HG03521 (cell line): ENCODE measurements around the gene ZC3H4.
"Not testable (repeated sequence)": the region's sequence is repeated elsewhere in the genome, so short reads cannot be mapped to it uniquely, and the experiment has no call there.

Experiments
- ATAC-seq: cut with Tn5 transposase; IDR thresholded peaks from one replicate; pipeline ENCODE4 v1.9.1; 2021; ENCODE audit warnings: mild to moderate bottlenecking, moderate library complexity; ENCODE audit not compliant: unreplicated experiment

ZC3H4 gene

DNA sequence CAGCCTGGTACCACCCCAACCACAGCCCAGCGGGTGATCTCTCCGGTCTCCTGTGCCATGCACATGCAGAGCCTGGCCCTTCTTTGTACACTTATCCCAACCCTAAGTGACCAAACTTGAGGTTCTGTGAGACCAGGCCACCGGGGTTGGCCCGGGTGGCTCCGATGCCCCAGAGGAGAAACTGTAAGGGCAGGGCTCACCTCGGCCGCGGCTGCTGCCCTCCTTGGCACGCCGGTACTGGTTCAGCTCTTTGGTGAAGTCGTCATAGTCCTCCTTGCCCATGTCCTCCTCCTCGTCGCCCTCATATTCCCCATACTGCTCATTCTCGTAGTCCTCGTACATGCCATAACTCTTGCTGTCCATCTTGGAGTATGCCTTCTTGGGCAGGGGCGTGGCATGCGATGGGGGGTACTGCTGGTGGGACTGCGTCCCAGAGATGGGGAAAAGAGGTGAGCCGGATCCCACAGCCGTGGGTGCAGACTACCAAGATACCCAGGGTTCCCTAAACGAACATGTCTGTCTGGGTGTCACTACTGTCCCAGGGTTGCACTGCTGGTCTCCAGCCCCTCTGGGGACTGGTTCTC lies 23.7 kb downstream of the ZC3H4 start:
- no peak for ATAC-seq

GRCh38 chr19:47086280-47086679 lies 27.3 kb downstream of the ZC3H4 start:
- no peak for ATAC-seq

- ATAC-seq = no peak
Measured at GRCh38 chr19:47084879-47085439, 28.6 kb downstream of the ZC3H4 start.

GRCh38 chr19:47082493-47082892 lies 31.1 kb downstream of the ZC3H4 start:
- ATAC-seq = no peak

DNA sequence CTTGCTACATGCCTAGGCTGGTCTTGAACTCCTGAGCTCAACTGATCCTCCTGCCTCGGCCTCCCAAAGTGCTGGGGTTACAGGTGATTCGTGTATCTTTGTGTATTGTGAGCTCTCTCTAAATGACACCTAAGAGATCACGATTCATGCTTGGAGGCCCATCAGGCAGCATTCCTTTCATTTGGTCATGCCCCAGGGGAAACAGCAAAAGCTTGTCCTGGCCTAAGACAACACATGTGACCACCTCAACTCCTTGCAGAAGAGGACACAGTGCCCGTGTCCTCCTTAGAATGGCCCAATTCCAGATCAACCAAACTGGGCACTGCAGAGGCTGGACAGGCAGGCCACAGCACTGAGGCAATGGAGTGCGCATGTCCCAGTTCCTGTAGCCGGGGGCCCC lies 32.5 kb downstream of the ZC3H4 start:
- no peak for ATAC-seq

DNA sequence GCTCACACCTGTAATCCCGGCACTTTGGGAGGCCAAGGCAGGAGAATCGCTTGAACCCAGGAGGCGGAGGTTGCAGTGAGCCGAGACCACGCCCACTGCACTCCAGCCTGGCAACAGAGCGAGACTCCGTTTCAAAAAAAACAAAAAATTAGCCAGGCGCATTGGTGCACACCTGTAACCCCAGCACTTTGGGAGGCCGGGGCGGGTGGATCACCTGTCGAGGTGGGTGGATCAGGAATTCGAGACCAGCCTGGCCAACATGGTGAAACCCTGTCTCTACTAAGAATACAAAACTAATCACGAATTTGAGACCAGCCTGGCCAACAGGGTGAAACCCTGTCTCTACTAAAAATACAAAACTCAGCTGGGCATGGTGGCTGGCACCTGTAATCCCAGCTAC lies 35.2 kb downstream of the ZC3H4 start:
- ATAC-seq = not testable (repeated sequence)

- ATAC-seq = no peak
Measured at GRCh38 chr19:47075941-47076340, 37.6 kb downstream of the ZC3H4 start.

DNA sequence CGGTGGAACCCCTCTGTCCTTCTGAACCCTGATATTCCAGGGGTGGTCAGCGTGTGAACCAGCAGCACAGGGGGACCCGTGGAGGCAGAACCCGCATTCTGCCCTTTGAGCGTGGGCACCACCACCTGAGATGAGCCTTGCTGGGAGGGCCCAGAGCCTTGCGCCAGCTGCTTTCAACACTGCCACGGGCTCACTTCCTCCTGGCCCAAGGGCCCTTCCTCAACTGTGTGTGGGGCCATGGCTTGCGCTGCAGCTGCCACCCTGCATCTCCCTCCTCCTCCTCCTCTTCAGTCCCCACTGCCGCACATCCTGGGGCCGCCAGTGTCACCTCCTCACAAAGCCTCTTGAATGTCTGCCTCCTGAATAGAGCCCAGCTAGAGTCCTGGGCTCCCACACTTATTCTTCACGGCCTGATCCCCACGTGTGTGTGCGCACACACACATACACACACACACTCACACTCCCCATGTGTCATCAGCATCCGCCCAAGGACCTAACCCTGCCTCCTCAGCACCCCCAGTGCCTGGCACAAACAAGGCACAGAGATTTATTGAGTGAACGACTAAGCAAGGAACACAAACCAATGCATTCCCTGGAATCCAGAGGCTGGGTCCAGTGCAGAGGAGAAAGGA lies 38.3 kb downstream of the ZC3H4 start:
- ATAC-seq = no peak

DNA sequence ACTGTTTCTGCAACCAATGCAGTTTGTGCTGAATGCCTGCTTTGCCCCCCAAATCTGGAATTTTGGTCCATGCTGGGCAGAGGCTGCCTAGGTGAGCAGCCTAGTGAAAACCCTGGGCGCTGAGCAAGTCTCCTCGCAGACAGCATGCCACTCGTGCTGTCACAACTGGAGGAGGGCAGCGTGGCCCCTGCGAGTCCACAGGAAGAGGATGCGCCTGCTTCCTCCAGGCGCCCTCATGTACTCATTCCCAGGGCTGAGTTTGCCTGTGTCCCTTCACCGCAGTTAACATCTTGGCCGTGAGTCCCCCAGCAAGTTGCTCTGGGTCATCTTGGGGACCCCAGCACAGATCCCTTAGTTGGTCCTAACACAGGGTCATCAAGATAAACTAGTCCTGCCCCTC lies 39.0 kb downstream of the ZC3H4 start:
- ATAC-seq = no peak

DNA sequence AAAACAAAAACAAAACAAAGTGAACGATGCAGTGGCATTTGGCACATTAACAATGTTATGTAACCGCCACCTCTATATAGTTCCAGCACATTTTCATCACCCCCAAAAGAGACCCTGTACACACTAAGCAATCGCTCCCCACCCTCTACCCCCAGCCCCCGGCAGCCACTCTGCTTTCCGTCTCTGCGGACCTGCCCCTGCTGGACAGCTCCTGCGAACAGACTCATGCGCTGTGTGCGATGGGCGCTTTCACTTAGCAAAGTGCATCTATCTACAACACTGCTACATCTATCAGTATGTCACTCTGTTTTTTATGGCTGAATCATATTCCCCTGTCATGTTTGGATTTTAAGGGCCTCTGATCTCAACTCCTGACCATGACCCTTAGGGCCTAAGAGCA lies 40.0 kb downstream of the ZC3H4 start:
- ATAC-seq = no peak

DNA sequence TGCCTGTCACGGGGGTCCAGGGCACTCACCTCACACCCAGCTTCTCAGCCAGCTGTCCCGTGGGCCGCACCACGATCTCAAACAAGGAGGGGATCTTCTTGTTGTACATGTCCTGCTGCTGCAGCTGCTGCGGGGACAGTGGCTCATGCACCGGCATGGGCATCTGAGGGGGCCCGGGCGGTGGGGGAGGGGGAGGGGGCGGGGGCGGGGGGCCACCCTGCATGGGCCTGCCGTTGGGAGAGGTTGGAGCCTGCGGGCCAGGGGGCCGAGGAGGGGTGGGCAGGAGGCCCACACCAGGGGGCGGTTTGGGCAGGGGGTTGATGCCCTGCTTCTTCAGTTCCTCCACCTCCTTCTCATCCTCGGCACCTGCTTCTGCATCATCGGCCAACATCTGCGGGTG lies 41.3 kb downstream of the ZC3H4 start:
- ATAC-seq = no peak

DNA sequence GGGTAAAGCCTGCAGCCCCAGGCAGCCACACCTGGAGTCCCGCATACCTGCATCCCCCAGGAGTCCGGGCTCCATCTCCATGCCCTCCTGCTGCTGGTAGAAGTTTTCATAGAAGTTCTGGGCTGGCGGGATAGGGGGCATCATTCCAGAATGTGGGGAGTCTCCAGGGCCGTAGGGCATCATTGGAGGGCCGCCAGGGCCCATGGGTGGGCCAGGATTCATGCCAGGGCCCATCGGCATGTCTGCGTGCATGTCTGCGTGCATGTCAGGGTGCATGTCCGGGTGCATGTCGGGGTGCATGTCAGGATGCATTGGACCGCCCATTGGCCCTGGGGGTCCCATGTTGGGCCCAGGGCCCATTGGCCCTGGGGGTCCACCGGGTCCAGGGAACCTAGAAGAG lies 41.8 kb downstream of the ZC3H4 start:
- no peak for ATAC-seq

DNA sequence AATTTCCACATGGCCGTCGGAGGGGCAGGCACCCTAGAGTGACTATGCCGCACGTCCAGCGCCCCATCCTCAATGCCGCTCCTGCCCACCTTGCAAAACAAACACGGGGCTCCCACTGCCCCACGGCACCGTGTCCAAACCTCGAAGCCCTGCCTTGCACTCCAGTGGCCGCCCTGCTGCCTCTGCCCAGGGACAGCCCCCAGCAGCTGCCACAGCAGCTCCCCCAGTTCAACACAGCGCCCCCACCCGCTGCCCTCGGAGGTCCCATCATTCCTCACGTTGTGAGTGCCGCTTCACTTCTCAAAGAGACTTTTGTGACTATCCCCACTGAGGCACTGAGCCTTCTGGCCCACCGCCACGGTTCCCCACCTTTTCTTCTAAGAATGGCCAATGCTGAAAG lies 42.8 kb downstream of the ZC3H4 start:
- no peak for ATAC-seq

GRCh38 chr19:47069795-47070194 lies 43.8 kb downstream of the ZC3H4 start:
- ATAC-seq = no peak

- no peak for ATAC-seq
Measured at GRCh38 chr19:47068876-47069406, 44.6 kb downstream of the ZC3H4 start.

DNA sequence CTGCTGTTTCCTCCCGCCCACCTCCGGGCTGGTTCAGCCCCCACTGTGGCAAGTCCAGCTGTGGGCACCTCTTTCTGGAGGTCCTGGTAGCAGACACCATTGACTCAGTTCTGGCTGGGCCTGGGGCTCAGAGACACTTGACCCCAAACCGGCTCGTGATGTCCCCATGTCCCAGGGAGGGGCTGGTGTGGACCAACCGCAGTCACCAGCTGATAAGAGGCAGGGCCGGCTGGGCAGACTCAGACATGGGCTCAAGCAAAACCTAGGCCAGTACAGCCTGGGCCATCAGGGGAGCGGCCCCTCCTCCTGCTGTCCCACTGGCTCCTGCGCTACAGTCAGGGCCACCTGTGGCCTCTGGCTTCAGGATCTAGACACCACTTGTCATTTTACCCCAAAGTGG lies 45.3 kb downstream of the ZC3H4 start:
- no peak for ATAC-seq

- ATAC-seq = no peak
Measured at GRCh38 chr19:47067215-47067847, 46.2 kb downstream of the ZC3H4 start.

- no peak for ATAC-seq
Measured at GRCh38 chr19:47066376-47067214, 47.0 kb downstream of the ZC3H4 start.

DNA sequence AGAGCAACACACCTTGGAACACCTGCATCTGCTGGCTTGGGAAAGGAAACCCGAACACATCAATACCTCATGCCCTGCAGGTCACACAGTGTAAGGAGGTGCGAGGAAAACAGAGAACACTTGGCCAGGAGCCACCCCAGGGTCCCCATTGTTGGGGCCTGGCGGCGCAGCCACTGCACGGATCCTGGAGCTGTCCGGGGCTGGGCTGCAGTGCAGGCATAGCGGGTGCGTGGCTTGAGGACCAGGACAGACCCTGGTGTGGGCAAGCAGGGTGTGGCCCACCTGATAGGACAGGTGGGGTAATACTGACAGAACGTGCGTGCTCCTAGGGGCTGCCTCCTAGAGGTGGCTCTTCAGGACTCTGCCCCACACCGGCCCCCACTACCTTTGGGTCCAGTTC lies 48.3 kb downstream of the ZC3H4 start:
- no peak for ATAC-seq

DNA sequence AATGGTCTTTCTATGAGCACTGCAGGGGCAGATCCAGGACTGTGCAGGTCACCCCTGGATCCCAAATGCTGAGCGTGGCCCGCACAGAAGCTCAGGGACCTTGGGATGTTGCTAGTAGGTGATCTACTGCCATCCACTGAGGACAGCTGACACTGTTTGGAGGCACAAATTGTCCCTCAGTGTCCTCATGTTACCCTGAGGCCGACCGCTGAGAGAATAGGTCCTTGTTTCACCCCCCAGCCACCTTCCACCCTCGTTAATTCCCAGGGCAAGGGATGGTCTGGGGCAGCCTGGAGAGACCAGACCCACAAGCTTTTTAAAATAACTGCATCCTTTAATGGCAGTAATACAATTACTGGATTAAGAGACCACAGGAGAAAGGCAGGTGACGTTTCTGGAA lies 49.7 kb downstream of the ZC3H4 start:
- no peak for ATAC-seq

DNA sequence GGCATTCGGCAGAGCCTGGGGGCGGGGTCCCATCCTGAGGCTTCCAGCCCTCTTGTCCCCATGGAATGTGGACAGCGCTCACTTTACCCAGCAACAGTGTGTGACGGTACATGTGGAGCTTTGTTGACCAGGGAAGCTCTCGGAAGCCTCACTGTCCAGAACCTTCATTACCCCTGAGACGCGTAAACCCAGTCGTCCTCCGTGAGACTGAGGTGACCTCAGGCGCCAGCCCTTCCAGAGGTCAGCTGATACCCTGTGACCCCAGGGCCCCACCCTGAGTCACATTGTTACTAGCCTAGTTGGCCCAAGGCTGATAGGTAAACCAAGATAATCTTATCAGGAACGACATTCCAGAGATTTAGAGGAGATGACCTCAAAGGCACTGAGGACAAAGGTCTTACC lies 55.0 kb downstream of the ZC3H4 start:
- no peak for ATAC-seq
